NCI-H748 (cell line): ENCODE data around the gene TNP1.

Experiments used
- DNase-seq: peaks from one replicate; lab custom pipeline; 2025; ENCODE audit not compliant: unreplicated experiment; lab: John Stamatoyannopoulos, UW

The TNP1 gene

DNA sequence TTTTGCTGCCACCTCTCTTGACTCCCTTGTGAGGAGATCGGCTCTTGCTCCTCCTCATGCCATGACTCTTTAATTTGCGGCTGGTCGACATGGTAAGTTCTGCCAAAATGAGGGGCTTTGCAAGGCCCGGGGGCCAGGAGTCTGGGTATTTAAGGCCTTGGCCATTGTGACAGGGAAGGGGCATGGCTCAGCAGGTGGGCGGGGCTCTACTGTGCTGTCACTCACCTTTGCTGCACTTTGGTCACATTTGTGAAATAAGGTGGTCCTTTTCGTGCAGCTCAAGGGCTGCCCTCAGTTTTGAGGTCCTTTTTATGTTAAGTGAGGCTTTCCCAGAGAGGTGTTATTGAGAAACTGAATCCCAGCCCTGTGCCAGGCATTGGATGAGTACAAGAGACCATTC lies at the start of gene TNP1:
TNP1 (minus strand) TSS at position 121 of the 400 bp plus-strand sequence; CDS start at position 91, 30 bp downstream.
- no peak for DNase-seq

DNA sequence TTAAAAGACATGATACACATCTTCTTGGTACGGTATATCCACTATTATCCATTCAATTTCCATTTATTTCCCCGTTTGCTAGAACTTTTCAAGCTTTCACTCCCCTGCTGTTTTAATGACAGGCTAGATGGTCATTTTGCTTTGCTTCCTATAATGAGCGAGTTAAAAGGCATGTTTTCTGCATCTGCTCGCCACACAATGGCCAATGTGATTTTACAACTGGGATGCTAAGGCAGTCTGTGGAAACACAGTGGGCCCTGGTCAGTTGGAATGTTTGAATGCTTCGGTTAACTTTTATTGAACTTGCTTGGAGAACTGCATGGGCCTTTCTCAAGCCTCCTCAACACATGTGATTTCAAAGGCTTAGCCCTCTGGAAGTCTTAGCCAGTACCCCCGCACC lies 48.4 kb upstream of the TNP1 start:
- peak; percentile 88 for DNase-seq

DNA sequence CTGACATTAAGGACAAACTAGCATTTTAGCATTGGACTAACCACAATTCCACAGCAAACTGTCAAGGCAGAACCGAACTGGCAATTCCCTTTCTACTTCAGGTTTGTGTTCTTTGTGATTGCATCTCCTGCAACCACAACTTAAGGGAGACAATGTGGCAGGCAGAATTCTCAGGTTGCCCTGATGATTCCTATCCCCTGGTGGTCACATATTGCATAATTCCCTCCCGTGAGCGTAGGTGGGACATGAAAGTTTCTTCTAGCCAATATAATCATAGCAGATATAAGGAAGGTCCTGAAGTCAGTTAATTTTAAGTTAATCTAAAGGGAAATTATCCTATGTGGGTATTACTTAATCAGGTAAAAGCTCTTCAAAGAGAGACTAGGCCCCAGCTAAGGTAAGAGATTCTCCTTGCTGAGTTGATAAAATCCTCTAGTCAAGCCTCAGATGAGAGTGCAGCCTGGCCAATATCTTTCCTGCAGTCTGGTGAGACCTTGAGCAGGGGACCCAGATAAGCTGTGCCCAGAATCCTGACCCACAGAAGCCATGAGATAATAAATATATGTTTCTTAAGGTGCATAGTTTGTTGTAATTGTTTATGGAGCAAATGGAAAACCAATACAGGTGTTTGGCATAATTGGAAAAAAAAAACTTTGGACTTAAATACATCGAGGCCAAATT lies 45.9 kb upstream of the TNP1 start:
- no peak for DNase-seq

DNA sequence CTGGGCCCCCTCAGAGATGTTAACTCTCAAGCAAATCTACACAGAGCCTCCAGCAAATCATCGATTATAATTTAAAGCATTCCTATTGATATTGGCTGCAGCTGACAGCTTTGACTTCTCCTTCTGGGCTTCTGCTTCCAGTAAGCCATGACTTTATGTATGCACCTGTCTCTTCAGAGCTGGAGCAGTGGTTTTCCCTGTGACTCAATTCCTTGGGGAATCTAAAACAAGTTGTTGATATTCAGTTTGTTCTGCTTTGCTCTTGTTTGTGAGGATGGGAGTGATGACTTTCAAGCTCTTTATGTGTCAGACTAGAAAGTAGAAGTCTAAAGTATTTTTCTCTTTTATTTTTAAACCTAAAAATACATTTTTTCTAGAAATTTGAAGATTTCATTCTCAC lies 45.1 kb upstream of the TNP1 start:
- DNase-seq = no peak

GRCh38 chr2:216904554-216904953 lies 44.7 kb upstream of the TNP1 start:
- DNase-seq = no peak

GRCh38 chr2:216903470-216903869 lies 43.6 kb upstream of the TNP1 start:
- no peak for DNase-seq

DNA sequence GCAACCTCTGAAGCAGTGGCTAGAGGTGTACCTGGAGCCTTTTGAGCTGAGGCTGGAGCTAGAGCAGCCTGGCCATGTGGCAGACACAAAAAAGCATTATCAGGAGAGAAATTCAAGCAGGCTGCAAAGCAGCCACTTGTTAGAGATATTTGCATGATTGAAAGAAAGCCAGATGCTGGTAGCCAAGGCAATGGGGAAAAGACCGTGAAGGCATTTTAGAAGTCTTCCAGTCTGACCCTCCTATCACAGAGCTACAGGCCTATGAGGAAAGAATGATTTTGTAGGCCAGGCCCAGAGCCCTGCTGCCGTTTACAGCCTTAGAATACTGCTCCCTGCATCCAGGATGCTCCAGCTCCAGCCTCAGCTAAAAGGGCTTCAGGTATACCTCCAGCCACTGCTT lies 41.4 kb upstream of the TNP1 start:
- no peak for DNase-seq

DNA sequence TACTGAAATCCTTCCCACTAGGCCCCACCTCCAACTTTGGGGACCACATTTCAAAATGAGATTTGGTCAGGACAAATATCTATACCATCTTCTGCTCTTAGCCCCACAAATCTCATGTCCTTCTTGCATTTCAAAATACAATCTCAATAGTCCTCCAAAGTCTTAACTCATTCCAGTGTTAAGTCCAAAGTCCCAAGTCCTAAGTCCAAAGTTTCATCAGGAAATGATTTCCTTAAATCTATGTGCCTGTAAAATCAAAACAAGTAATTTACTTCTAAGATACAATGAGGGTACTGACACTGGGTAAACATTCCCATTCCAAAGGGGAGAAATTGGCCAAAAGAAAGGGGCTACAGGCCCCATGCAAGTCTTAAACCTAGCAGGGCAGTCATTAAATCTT lies 40.5 kb upstream of the TNP1 start:
- no peak for DNase-seq

GRCh38 chr2:216897561-216898203 lies 37.8 kb upstream of the TNP1 start:
- no peak for DNase-seq

- no peak for DNase-seq
Observed at GRCh38 chr2:216890138-216890537, 30.3 kb upstream of the TNP1 start.

DNA sequence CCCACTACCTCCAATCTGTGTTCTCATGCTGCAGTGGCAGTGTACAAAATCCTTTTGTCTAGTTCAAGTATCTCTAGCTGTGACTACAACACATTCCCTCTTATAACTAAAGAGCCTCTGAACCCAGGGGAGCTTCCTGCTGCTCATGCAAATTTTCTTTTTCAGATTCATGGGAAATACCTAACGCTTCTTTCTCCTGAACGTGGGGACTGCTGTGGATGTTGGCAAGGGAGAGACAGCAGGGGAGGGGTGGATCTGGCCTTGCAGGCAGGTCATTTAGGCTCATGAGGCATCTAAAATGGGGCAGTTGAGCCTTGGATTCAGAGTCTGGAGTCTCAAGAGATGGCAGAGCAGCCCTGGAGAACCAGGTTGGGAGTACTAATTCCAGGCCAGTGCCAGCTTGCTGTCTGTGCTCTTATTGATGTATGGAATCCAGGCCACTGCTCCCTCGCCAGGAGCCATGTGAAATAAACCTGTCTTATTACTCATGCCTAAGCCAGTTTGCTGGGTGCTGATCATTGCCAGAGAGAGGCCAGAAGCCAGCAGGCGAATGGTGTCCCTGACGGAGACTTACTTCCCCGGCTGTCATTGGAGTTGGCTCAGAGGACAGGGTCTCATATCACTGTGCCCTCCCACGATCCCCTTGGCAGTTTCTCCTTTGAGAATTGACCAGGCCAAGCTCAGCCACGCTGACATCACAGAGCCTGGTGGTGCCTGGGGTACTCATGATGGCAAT lies 29.2 kb upstream of the TNP1 start:
- no peak for DNase-seq

GRCh38 chr2:216888081-216888480 lies 28.2 kb upstream of the TNP1 start:
- DNase-seq = no peak

DNA sequence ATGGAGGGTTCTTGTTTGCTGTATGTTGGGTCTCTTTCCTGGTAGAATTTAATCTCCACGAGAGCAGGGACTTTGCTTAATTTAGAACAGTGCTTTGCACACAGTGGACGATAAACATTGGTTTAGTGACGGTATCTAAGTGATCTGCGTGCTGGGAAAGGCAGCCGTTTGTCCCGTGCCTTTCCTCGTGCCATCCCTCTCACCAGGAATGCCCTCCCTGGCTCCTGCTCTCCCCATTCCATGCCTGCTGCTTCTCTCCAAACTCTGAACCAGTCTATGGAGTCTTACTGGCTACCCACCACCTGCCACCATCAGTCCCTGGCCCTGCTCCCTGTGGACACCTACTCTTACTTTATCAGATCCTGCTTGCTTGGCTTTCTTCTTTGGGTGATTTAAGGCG lies 27.3 kb upstream of the TNP1 start:
- DNase-seq = no peak

DNA sequence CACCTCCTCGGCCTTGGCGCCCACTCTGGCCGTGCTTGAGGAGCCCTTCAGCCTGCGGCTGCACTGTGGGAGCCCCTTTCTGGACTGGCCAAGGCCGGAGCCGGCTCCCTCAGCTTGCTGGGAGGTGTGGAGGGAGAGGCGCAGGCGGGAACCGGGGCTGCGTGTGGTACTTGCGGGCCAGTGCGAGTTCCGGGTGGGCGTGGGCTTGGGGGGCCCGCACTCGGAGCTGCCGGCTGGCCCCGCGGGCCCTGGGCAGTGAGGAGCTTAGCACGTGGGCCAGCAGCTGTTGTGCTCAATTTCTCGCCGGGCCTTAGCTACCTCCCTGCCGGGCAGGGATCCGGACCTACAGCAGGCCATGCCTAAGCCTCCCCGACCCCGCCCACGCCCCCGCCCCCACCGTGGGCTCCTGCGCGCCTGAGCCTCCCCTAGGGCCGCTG lies 25.3 kb upstream of the TNP1 start:
- no peak for DNase-seq

DNA sequence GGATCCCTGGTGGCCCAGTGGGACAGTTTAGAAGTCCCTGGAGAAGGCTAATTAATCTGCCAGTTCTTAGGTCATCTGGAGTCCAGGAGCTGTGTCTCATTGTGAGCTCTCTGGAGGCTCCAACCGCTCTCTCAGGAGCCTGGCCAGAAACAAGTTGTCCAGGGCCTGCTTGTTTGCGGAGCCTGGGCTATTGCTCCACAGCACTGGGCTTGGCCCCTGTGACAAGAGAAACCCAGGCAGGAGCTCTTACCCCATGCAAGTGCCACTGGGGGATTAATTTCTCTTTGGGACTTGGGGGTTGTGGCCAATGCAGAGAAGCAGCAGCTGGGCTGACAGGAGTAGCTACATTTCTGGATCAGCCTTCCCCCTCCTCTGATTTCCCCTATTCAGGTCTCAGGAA lies 24.5 kb upstream of the TNP1 start:
- DNase-seq = no peak

DNA sequence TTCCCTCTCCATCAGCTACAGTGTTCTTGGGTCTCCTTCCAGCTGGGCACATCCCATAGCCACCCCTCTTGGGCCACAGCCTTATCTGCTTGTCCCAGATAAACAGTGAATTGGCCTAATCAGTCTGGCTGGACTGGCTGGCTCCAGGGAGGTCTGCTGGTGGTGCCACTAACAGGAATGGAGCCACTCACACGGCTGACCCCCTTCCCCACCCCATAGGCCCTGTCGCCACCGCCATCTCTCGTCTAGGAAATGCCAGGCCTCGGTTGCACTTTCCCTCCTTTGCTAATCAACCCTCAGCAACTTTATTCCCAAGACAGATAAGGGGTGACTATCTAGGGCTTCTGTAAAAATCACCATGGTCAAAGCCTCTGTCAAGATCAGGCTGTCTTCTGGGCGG lies 23.0 kb upstream of the TNP1 start:
- DNase-seq = no peak

- no peak for DNase-seq
Observed at GRCh38 chr2:216881411-216881810, 21.5 kb upstream of the TNP1 start.

DNA sequence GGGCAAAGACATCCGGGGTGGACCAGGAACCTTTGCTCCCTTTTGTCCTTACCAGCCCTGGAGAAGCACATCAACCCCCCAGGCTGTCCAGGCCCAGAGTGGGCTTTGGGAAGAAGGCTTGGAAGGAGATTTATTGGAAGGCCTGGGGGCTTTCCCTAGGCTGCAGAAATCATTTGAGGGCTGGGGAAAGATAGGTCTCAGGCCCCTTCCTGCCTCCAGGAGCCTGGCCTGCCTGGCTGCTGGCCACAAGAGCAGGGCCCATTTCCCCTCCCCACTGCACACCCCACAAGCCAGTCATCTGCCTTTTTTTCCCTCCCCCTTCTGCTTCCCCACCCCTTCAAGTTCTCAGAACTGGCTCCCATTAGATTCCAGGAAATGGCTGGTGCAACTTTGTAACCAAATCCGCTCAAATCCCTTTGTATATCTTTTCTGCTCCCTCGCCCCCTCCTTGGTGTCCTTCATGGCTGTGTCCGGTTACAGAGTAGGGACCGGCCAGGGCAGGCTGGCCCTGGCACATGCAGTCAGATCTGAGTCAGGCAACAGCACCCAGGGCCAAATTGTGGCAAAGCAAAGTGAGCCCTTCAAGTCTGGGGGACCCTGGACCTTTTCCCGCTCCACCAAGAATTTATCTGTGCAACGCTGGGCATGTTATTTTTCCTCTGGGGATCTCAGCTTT lies 20.8 kb upstream of the TNP1 start:
- DNase-seq = no peak

DNA sequence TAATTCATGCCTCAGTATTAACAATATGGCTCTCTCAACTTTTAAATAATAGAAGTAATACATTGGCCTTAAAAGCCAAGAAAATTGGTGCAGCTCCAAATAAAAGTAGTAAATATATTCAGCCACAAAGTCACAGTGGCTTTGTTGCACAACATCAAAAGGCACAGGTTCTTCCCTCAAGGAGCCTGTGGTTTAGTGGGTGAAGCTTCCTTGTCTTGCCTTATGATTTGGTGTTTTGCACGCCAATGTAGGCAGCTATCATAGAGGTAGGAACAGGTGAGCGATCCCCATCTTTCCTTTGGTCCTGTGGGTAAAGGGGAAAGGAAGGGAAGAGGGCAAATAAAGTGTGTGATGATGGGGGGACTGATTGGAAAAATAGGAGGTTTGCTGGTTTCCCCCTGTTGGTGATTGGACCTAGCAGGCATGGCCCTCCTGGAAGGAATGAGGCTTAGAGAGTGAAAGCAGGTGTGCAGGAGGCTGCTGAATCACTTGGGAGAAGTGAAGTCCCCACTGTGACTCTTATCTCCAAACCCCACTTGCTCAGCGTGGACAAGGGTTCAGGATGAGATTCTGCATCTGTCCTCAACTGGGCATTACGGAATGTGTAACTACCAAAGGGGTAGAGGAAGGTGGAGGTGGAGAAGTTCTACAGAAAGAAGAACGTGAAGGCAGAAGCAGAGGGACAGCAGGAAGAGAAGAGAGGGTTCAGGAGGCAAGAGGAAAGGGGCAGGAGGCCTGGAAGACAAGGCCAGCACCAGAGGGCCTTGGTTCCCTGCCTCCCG lies 20.1 kb upstream of the TNP1 start:
- no peak for DNase-seq

- DNase-seq = no peak
Observed at GRCh38 chr2:216878072-216878471, 18.2 kb upstream of the TNP1 start.

DNA sequence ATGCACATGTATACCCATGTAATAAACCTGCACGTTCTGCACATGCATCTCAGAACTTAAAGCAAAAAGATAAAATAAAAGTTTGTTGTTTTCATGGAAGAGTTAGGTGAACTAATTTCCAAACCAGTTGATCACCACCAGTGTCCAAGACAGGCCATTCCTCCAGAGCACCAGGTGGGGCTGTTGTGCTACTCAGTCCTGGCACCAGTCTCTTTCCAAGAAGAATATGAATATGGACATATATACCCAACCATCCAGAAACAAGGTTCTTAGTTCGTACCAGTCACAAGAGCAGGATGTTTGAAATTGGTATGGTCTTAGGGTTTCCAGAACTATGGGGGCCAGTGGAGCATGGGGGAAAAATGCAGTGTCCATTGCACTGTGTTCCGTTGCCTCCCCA lies 17.2 kb upstream of the TNP1 start:
- peak; percentile 29 for DNase-seq
